Ascending aorta (tissue), 2 donors: ENCODE results near the gene DDX24. TPM values are rescaled to one million over a fixed set of nuclear protein-coding genes. Genes with fewer than 3 reads are reported as not detected.

Source experiments
- DNase-seq, 2 donors: peaks; one replicate each; pipeline ENCODE4 v3.0.0-alpha.2; 2019; ENCODE audit warnings: low spot score in 2 of 2
- H3K27ac ChIP-seq, 2 donors: fragments of 200-600 bp; sonication (generic); one replicate each; pipeline ENCODE4 v1.5.1; 2016 to 2017; ENCODE audit warnings: mild to moderate bottlenecking in 1 of 2
- H3K27me3 ChIP-seq: fragments of 200-600 bp; sonication (generic); one replicate; pipeline ENCODE4 v1.5.1; 2017
- H3K36me3 ChIP-seq, 2 donors: fragments of 200-600 bp; sonication (generic); one replicate each; pipeline ENCODE4 v1.5.1; 2016
- H3K4me1 ChIP-seq, 2 donors: fragments of 200-600 bp; sonication (generic); one replicate each; pipeline ENCODE4 v1.5.1; 2016 to 2017; ENCODE audit warnings: mild to moderate bottlenecking in 1 of 2
- H3K4me3 ChIP-seq, 2 donors: fragments of 200-600 bp; sonication (generic); one replicate each; pipeline ENCODE4 v1.5.1; 2016 to 2017; ENCODE audit warnings: mild to moderate bottlenecking in 1 of 2
- H3K9me3 ChIP-seq, 2 donors: fragments of 200-600 bp; sonication (generic); one replicate each; pipeline ENCODE4 v1.5.1; 2016
- intact Hi-C: fragments of 100-400 bp; cut with DNase I; formaldehyde crosslinking; loops from one replicate; pipeline ENCODE4 v1.15.1; 2023
- total RNA-seq: library from RNA; depleted of rRNA; stranded (reverse); fragments of >200 nt; gene quantifications from one replicate; pipeline ENCODE4 v1.1.0, GENCODE V29; 2016
- TF ChIP-seq, protein P1 (sequence below), 3 experiments: fragments of 200-600 bp in 2 of 3; fragments of 450-650 bp in 1 of 3; sonication (generic) in 2 of 3; IDR thresholded peaks; one replicate each; pipeline ENCODE4 v1.5.1; 2016 to 2019; ENCODE audit warnings: antibody characterized with exemption in 3 of 3, mild to moderate bottlenecking in 1 of 3, moderate library complexity in 1 of 3

DDX24 gene
- total RNA-seq, 1 donor from 2014 or later, result 104 TPM

DNA sequence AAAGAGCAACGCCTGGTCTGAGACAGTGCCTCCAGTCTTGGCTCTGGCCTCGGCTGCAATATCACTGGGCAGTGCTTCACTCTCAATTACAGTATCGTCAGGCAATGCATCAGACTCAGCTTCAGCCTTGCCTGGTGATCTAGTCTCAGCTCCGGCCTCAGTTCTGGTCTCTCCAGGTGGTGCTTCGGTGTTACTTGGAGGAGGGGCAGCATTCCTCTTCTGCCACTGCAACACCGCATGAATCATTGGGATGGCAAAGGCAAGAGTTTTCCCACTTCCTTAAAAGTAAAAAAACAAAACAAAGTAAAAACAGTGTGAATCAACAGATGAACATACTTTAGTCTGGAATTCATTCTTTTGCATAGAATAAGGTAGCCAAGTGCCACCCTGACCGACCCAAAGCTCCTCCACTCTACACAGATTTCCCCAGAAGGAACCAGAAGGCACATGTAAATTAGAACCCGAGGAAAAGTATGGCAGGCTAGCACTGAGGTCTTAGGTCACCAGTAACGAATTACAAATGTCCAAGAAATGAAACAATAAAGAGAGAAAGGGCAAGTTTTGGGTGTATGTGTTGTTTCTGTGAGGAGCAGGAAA, 18.6 kb downstream of the DDX24 start:
- peak overlapping the region; percentile 21 to 42 for H3K27ac ChIP-seq
- no peak for DNase-seq
- H3K9me3 ChIP-seq, result no peaks in the 10 kb centered on the region
- intact Hi-C loops, result no loop called here
- peaks cover 38 to 54% of the 10 kb centered on the region in 2 donors for H3K36me3 ChIP-seq
- peaks cover 0 to 23% of the 10 kb centered on the region in 2 donors for H3K4me1 ChIP-seq
- H3K4me3 ChIP-seq, result no peak overlapping the region
- no peaks in the 10 kb centered on the region for H3K27me3 ChIP-seq
- TF ChIP-seq, protein P1, sequence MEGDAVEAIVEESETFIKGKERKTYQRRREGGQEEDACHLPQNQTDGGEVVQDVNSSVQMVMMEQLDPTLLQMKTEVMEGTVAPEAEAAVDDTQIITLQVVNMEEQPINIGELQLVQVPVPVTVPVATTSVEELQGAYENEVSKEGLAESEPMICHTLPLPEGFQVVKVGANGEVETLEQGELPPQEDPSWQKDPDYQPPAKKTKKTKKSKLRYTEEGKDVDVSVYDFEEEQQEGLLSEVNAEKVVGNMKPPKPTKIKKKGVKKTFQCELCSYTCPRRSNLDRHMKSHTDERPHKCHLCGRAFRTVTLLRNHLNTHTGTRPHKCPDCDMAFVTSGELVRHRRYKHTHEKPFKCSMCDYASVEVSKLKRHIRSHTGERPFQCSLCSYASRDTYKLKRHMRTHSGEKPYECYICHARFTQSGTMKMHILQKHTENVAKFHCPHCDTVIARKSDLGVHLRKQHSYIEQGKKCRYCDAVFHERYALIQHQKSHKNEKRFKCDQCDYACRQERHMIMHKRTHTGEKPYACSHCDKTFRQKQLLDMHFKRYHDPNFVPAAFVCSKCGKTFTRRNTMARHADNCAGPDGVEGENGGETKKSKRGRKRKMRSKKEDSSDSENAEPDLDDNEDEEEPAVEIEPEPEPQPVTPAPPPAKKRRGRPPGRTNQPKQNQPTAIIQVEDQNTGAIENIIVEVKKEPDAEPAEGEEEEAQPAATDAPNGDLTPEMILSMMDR (IDR thresholded peaks at IDR 0.05), result no peak

DNA sequence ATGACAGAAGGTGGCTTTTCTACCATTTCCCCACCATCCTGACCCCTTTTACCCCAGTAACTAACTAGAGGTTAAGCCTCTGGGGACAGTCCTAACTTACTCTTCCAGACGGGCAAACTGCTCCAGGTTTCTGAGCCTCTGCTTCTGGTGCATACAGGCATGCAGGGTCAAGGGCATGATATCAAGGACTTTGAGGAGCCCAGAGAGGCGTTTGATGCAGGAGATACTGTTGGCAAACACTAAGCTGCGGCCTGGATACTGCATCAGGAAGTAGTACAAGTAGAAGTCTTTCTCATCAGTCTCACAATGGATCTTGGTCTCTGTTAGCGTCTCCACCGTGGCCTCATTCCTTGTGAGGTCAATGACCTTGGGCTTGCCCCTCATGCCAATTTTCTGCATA, 21.0 kb downstream of the DDX24 start:
- no peaks in the 10 kb centered on the region for H3K9me3 ChIP-seq
- H3K4me3 ChIP-seq, result no peak overlapping the region
- H3K4me1 ChIP-seq, result peaks cover 0 to 13% of the 10 kb centered on the region in 2 donors
- no peak for DNase-seq
- H3K36me3 ChIP-seq, result peaks cover 63 to 78% of the 10 kb centered on the region in 2 donors
- H3K27ac ChIP-seq, result no peak overlapping the region
- TF ChIP-seq, protein P1 (IDR thresholded peaks at IDR 0.05), result no peak
- no peaks in the 10 kb centered on the region for H3K27me3 ChIP-seq
- intact Hi-C loops, result no loop called here

DNA sequence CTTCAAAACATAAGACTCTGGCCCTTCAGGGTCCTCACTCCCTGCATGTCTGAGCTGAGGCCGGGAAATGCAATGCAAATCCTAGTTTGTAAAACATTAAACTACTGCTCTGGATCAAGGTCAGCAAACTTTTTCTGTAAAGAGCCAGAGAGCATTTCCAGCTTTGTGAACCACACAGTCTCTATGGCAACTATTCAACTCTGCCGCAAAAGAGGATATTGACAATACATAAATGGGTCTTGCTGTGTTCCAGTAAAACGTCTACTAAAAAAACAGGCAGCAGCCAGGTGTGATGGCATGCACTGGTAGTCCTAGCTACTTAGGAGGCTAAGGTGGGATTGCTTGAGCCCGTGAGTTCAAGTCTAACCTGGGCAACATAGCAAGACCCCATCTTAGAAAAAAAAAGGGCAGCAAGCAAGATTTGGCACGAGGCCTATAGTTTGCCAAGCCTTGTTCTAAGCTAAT, 22.3 kb downstream of the DDX24 start:
- Histone ChIP-seq H3K27ac (no peak overlapping the region), H3K9me3 (no peaks in the 10 kb centered on the region), H3K4me1 (peaks cover 0 to 13% of the 10 kb centered on the region in 2 donors), H3K4me3 (no peak overlapping the region), H3K36me3 (peaks cover 76 to 91% of the 10 kb centered on the region in 2 donors), H3K27me3 (no peaks in the 10 kb centered on the region)
- TF ChIP-seq, protein P1 (IDR thresholded peaks at IDR 0.05), result no peak
- intact Hi-C loops, result no loop called here
- DNase-seq, result no peak

DNA sequence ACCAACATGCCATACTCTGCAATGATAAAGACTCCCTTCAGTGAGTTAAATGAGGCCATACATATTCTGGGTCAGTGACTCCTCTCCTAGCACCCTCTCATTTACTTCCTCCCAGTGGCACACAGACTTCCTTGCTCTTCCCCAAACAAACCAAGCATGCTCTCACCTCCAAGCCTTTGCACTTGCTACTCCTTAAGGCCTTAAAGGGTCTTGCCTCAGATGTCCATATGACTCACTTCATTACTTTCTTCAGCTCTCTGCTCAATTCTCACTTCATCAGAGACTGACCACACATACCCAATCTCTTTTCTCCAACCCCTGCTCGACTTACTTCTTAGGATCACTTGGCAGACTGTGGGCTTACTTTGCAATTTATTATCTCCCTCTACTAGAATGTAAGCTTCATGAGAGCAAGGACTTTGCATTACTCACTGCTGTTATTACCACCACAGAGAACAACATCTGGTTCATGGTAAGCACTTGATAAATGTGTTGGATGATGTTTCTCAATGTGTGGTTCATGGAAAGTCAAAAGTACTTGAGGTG, 22.8 kb downstream of the DDX24 start:
- Histone ChIP-seq H3K27me3 (no peaks in the 10 kb centered on the region), H3K4me3 (no peak overlapping the region), H3K27ac (no peak overlapping the region), H3K9me3 (no peaks in the 10 kb centered on the region), H3K36me3 (peaks cover 79 to 91% of the 10 kb centered on the region in 2 donors), H3K4me1 (peaks cover 0 to 10% of the 10 kb centered on the region in 2 donors)
- intact Hi-C loops, result no loop called here
- TF ChIP-seq, protein P1 (IDR thresholded peaks at IDR 0.05), result no peak
- no peak for DNase-seq

DNA sequence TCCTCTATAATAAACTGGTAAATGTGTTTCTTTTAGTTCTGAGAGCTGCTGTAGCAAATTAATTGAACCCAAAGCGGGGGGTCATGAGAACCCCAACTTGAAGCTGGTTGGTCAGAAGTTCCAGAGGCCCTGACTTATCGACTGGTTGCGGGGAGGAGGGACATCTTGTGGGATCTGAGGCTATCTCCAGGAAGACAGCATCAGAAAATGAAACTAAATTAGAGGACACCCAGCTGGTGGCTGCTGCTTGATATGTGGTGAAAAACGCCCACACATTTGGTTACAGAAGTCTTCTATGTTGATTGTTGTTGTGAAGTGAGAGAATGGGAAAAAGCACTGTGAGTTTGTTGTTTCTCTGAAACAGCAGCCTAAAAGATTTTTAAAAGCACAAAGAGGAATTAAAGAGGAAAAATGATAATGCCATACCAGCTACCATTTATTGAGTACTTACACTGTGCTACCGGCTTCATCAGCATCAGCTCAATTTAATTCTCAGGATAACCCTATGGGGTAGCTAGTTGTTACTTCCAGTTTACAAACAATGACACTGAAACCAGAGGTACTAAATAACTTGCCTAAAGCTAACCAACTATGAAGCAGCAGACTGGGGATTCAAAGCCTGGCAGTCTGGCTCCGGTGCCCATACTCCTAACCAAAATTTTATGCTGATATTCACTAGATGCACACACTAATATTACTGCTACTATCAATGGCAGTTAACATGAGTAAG, 24.3 kb downstream of the DDX24 start:
- Histone ChIP-seq H3K4me3 (no peak overlapping the region), H3K27me3 (no peaks in the 10 kb centered on the region), H3K36me3 (peaks cover 94 to 99% of the 10 kb centered on the region in 2 donors), H3K27ac (no peak overlapping the region), H3K4me1 (peaks cover 0 to 1% of the 10 kb centered on the region in 2 donors), H3K9me3 (no peaks in the 10 kb centered on the region)
- intact Hi-C loops, result no loop called here
- TF ChIP-seq, protein P1 (IDR thresholded peaks at IDR 0.05), result no peak
- no peak for DNase-seq
